H9 (cell line): ENCODE results near the gene PDZRN4. TPM values are rescaled to one million over a fixed set of nuclear protein-coding genes. Genes with fewer than 3 reads are reported as not detected.

Source experiments
- DNase-seq: peaks from one replicate; pipeline ENCODE4 v3.0.0-alpha.2; 2017
- H2AFZ ChIP-seq: one replicate; pipeline ENCODE4 v1.6.1; 2013; ENCODE audit warnings: mild to moderate bottlenecking, low read length, control low read depth, moderate library complexity
- H2AK5ac ChIP-seq: 2 replicates; pipeline ENCODE4 v1.6.1; 2013; ENCODE audit warnings: low read length, control low read depth, mixed read lengths; ENCODE audit not compliant: insufficient read length
- H2BK120ac ChIP-seq: one replicate; pipeline ENCODE4 v1.6.1; 2013; ENCODE audit warnings: low read depth, mild to moderate bottlenecking, low read length, control low read depth, inconsistent platforms; ENCODE audit not compliant: poor library complexity, severe bottlenecking
- H2BK12ac ChIP-seq: 2 replicates; pipeline ENCODE4 v1.6.1; 2013; ENCODE audit warnings: low read length, control low read depth, mixed read lengths, low read depth; ENCODE audit not compliant: insufficient read length
- H2BK15ac ChIP-seq: 2 replicates; pipeline ENCODE4 v1.6.1; 2013; ENCODE audit warnings: low read depth, low read length, control low read depth
- H2BK20ac ChIP-seq: one replicate; pipeline ENCODE4 v1.6.1; 2013; ENCODE audit warnings: low read depth, mild to moderate bottlenecking, low read length, control low read depth, inconsistent platforms; ENCODE audit not compliant: poor library complexity, severe bottlenecking
- H2BK5ac ChIP-seq: 2 replicates; pipeline ENCODE4 v1.6.1; 2013; ENCODE audit warnings: low read length, control low read depth, mixed read lengths; ENCODE audit not compliant: insufficient read length
- H3K14ac ChIP-seq: 2 replicates; pipeline ENCODE4 v1.6.1; 2013; ENCODE audit warnings: low read length, control low read depth; ENCODE audit not compliant: insufficient read depth
- H3K18ac ChIP-seq: 2 replicates; pipeline ENCODE4 v1.6.1; 2013; ENCODE audit warnings: low read depth, mild to moderate bottlenecking, mixed read lengths, low read length, control low read depth; ENCODE audit not compliant: insufficient read length
- H3K23ac ChIP-seq: 2 replicates; pipeline ENCODE4 v1.6.1; 2013; ENCODE audit warnings: low read length, control low read depth, mixed read lengths, low read depth; ENCODE audit not compliant: insufficient read length
- H3K23me2 ChIP-seq: 2 replicates; pipeline ENCODE4 v1.6.1; 2013; ENCODE audit warnings: low read depth, mild to moderate bottlenecking, mixed read lengths, low read length, control low read depth; ENCODE audit not compliant: insufficient read length, poor library complexity, severe bottlenecking
- H3K27ac ChIP-seq: 2 replicates; pipeline ENCODE4 v1.5.1; 2013; ENCODE audit warnings: low read length, control low read depth, mixed read lengths, low read depth; ENCODE audit not compliant: insufficient read length
- H3K27me3 ChIP-seq: 2 replicates; pipeline ENCODE4 v1.6.1; 2013; ENCODE audit warnings: low read length, control low read depth, inconsistent platforms; ENCODE audit not compliant: insufficient read depth
- H3K4ac ChIP-seq: 2 replicates; pipeline ENCODE4 v1.6.1; 2013; ENCODE audit warnings: low read depth, mild to moderate bottlenecking, control low read depth, inconsistent platforms, low read length, moderate library complexity
- H3K4me1 ChIP-seq: 2 replicates; pipeline ENCODE4 v1.6.1; 2013; ENCODE audit warnings: low read length, control low read depth, inconsistent platforms; ENCODE audit not compliant: insufficient read depth
- H3K4me2 ChIP-seq: 2 replicates; pipeline ENCODE4 v1.6.1; 2013; ENCODE audit warnings: low read length, control low read depth, mixed read lengths; ENCODE audit not compliant: insufficient read length, insufficient read depth
- H3K56ac ChIP-seq: 2 replicates; pipeline ENCODE4 v1.6.1; 2013; ENCODE audit warnings: low read depth, mild to moderate bottlenecking, mixed read lengths, low read length, control low read depth; ENCODE audit not compliant: insufficient read length
- H3K79me1 ChIP-seq: 2 replicates; pipeline ENCODE4 v1.6.1; 2013; ENCODE audit warnings: low read depth, mild to moderate bottlenecking, moderate library complexity, low read length, control low read depth, inconsistent platforms; ENCODE audit not compliant: insufficient read depth, poor library complexity, severe bottlenecking
- H3K79me2 ChIP-seq: 2 replicates; pipeline ENCODE4 v1.6.1; 2013; ENCODE audit warnings: low read length, control low read depth, inconsistent platforms; ENCODE audit not compliant: insufficient read depth
- H3K9ac ChIP-seq: 2 replicates; pipeline ENCODE4 v1.6.1; 2013; ENCODE audit warnings: low read length, control low read depth, mixed read lengths; ENCODE audit not compliant: insufficient read length; ENCODE audit errors: extremely low read depth
- H3K9me3 ChIP-seq: one replicate; pipeline ENCODE4 v1.6.1; 2013; ENCODE audit warnings: low read depth, low read length, inconsistent platforms; ENCODE audit not compliant: control insufficient read depth
- H3T11ph ChIP-seq: one replicate; pipeline ENCODE4 v1.6.1; 2013; ENCODE audit warnings: mild to moderate bottlenecking, low read length, control low read depth, inconsistent platforms
- H4K20me1 ChIP-seq: one replicate; pipeline ENCODE4 v1.6.1; 2013; ENCODE audit not compliant: control insufficient read depth, insufficient read length, insufficient read depth
- H4K5ac ChIP-seq: 2 replicates; pipeline ENCODE4 v1.6.1; 2013; ENCODE audit warnings: low read depth, mild to moderate bottlenecking, mixed read lengths, low read length, control low read depth; ENCODE audit not compliant: insufficient read length
- H4K8ac ChIP-seq: replicated peaks from 2 replicates; pipeline ENCODE4 v1.6.1; 2013; ENCODE audit warnings: low read length, control low read depth, mixed read lengths, low read depth; ENCODE audit not compliant: insufficient read length
- H4K91ac ChIP-seq: 2 replicates; pipeline ENCODE4 v1.6.1; 2013; ENCODE audit warnings: low read depth, mild to moderate bottlenecking, moderate library complexity, mixed read lengths, low read length, control low read depth; ENCODE audit not compliant: insufficient read length
- H3K27ac Mint-ChIP-seq, 3 experiments: 2 replicates in 2 of 3; 3 replicates in 1 of 3; pipeline ENCODE4 v1.8.0; 2020 to 2021; ENCODE audit warnings: mixed read lengths in 3 of 3, mild to moderate bottlenecking in 1 of 3, moderate library complexity in 1 of 3
- H3K27me3 Mint-ChIP-seq: 2 replicates; pipeline ENCODE4 v1.8.0; 2021; ENCODE audit warnings: low read depth, mild to moderate bottlenecking, moderate library complexity, mixed read lengths
- H3K36me3 Mint-ChIP-seq, 3 experiments: 2 replicates in 2 of 3; 3 replicates in 1 of 3; pipeline ENCODE4 v1.8.0; 2020 to 2021; ENCODE audit warnings: low read depth in 3 of 3, mixed read lengths in 3 of 3; ENCODE audit not compliant: insufficient read depth in 1 of 3
- H3K4me1 Mint-ChIP-seq, 2 experiments: 2 replicates each; pipeline ENCODE4 v1.8.0; 2020; ENCODE audit warnings: mixed read lengths in 2 of 2
- H3K4me3 Mint-ChIP-seq, 2 experiments: 2 replicates in 1 of 2; 3 replicates in 1 of 2; pipeline ENCODE4 v1.8.0; 2020 to 2021; ENCODE audit warnings: mild to moderate bottlenecking in 2 of 2, mixed read lengths in 2 of 2, moderate library complexity in 1 of 2
- H3K9me3 Mint-ChIP-seq, 2 experiments: 2 replicates in 1 of 2; 3 replicates in 1 of 2; pipeline ENCODE4 v1.8.0; 2020; ENCODE audit warnings: mild to moderate bottlenecking in 2 of 2, mixed read lengths in 2 of 2, moderate library complexity in 1 of 2
- WGBS: extraction: QIAGEN DNeasy Blood & Tissue Kit; methylation state at CpG from one replicate; pipeline ENCODE4 v1.1.7; 2013; ENCODE audit warnings: missing lambda C conversion rate, low lambda C conversion rate, mixed read lengths; ENCODE audit not compliant: insufficient read length; ENCODE audit errors: extremely low coverage; 5-methylcytosine and 5-hydroxymethylcytosine counted together
- total RNA-seq: library from RNA; stranded (reverse); gene quantifications from 2 replicates; pipeline ENCODE4 v1.2.1, GENCODE V29; 2021
- TF ChIP-seq, protein P1 (sequence below): fragments of 200-600 bp; sonication (generic); conservative IDR thresholded peaks from 3 replicates; pipeline ENCODE4 v1.8.0; 2021; ENCODE audit warnings: antibody characterized with exemption, mild to moderate bottlenecking

The PDZRN4 gene
- total RNA-seq, 1 experiment from 2014 or later, result not detected

DNA sequence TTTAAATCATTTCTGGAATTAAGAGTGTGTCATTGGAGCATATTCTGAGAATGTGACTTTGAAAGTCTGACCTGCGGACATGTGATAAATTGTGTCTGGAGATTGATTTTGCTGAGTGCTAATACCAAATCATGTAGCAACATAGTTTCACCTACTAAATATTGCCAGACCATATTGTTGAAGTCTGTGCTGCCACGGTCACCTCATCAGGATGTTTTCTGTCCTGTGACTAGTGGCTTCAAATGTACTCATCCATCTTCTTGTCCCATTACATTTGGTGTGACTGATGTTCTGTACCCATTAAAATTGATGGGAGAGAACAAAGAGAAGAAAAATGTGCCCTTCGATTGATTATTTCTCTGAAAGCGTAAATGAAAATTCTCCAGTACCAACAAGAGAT is 265.3 kb downstream of the PDZRN4 start:
- DNase-seq, result no peak
- H3K23ac ChIP-seq, result no peak overlapping the region
- no peak overlapping the region for H3K9ac ChIP-seq
- H2BK15ac ChIP-seq, result no peak overlapping the region
- no peak overlapping the region for H3T11ph ChIP-seq
- Mint-ChIP-seq H3K27ac (peak overlapping the region in 1 of 3 experiments; percentile 26; a peak in 1 of 7 replicates), H3K4me1 (peaks cover 6 to 9% of the 10 kb centered on the region in 2 experiments), H3K27me3 (no peaks in the 10 kb centered on the region), H3K4me3 (no peak overlapping the region), H3K9me3 (no peaks in the 10 kb centered on the region), H3K36me3 (no peaks in the 10 kb centered on the region)
- H4K8ac ChIP-seq, result no peak overlapping the region
- no peak overlapping the region for H2BK120ac ChIP-seq
- H2BK12ac ChIP-seq, result no peak overlapping the region
- H3K9me3 ChIP-seq, result no peaks in the 10 kb centered on the region
- no peak overlapping the region for H3K4ac ChIP-seq
- H3K27me3 ChIP-seq, result no peaks in the 10 kb centered on the region
- H3K18ac ChIP-seq, result no peak overlapping the region
- H3K23me2 ChIP-seq, result no peaks in the 10 kb centered on the region
- no peak overlapping the region for H2AK5ac ChIP-seq
- H4K5ac ChIP-seq, result no peak overlapping the region
- no CpG with 5 or more reads among the region's 4 CpGs for WGBS
- no peak overlapping the region for H3K56ac ChIP-seq
- no peaks in the 10 kb centered on the region for H3K4me1 ChIP-seq
- TF ChIP-seq, protein P1, sequence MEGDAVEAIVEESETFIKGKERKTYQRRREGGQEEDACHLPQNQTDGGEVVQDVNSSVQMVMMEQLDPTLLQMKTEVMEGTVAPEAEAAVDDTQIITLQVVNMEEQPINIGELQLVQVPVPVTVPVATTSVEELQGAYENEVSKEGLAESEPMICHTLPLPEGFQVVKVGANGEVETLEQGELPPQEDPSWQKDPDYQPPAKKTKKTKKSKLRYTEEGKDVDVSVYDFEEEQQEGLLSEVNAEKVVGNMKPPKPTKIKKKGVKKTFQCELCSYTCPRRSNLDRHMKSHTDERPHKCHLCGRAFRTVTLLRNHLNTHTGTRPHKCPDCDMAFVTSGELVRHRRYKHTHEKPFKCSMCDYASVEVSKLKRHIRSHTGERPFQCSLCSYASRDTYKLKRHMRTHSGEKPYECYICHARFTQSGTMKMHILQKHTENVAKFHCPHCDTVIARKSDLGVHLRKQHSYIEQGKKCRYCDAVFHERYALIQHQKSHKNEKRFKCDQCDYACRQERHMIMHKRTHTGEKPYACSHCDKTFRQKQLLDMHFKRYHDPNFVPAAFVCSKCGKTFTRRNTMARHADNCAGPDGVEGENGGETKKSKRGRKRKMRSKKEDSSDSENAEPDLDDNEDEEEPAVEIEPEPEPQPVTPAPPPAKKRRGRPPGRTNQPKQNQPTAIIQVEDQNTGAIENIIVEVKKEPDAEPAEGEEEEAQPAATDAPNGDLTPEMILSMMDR, result no peak
- no peaks in the 10 kb centered on the region for H4K20me1 ChIP-seq
- H2BK20ac ChIP-seq, result no peak overlapping the region
- H3K14ac ChIP-seq, result no peak overlapping the region
- H2AFZ ChIP-seq, result no peak overlapping the region
- no peaks in the 10 kb centered on the region for H3K79me2 ChIP-seq
- no peak overlapping the region for H3K4me2 ChIP-seq
- H3K27ac ChIP-seq, result no peak overlapping the region
- H4K91ac ChIP-seq, result no peak overlapping the region
- H3K79me1 ChIP-seq, result no peaks in the 10 kb centered on the region
- no peak overlapping the region for H2BK5ac ChIP-seq
